Muscle layer of duodenum (tissue), 2 donors: ENCODE data around the gene ADD1.

Source experiments
- H3K27ac ChIP-seq: one replicate; pipeline ENCODE4 v1.7.0; 2013; ENCODE audit warnings: mild to moderate bottlenecking, low read length
- H3K27me3 ChIP-seq: one replicate; pipeline ENCODE4 v1.7.0; 2013; ENCODE audit warnings: low read depth, mild to moderate bottlenecking, control low read depth, low read length
- H3K36me3 ChIP-seq, 2 donors: one replicate each; pipeline ENCODE4 v1.7.0; 2013; ENCODE audit warnings: low read length in 2 of 2, control low read depth in 1 of 2, mild to moderate bottlenecking in 1 of 2; ENCODE audit not compliant: insufficient read depth in 2 of 2, control insufficient read depth in 1 of 2
- H3K4me1 ChIP-seq, 2 donors: one replicate each; pipeline ENCODE4 v1.7.0; 2013; ENCODE audit warnings: low read length in 2 of 2, mild to moderate bottlenecking in 2 of 2, control low read depth in 1 of 2, moderate library complexity in 1 of 2; ENCODE audit not compliant: insufficient read depth in 2 of 2, control insufficient read depth in 1 of 2
- H3K4me3 ChIP-seq, 2 donors: one replicate each; pipeline ENCODE4 v1.7.0; 2013; ENCODE audit warnings: low read length in 2 of 2, low read depth in 1 of 2, mild to moderate bottlenecking in 1 of 2
- H3K9me3 ChIP-seq, 2 donors: one replicate each; pipeline ENCODE4 v1.7.0; 2013; ENCODE audit warnings: low read length in 2 of 2, control low read depth in 1 of 2, mild to moderate bottlenecking in 1 of 2; ENCODE audit not compliant: control insufficient read depth in 1 of 2
- donor health status: healthy.

ADD1 gene

GRCh38 chr4:2847302-2847871 is 3.7 kb downstream of the ADD1 start:
- no peak overlapping the region for H3K4me3 ChIP-seq
- H3K9me3 ChIP-seq = no peaks in the 10 kb centered on the region
- H3K36me3 ChIP-seq = no peaks in the 10 kb centered on the region
- peaks cover 10 to 57% of the 10 kb centered on the region in 2 donors for H3K4me1 ChIP-seq
- no peaks in the 10 kb centered on the region for H3K27me3 ChIP-seq
- H3K27ac ChIP-seq = no peak overlapping the region

DNA sequence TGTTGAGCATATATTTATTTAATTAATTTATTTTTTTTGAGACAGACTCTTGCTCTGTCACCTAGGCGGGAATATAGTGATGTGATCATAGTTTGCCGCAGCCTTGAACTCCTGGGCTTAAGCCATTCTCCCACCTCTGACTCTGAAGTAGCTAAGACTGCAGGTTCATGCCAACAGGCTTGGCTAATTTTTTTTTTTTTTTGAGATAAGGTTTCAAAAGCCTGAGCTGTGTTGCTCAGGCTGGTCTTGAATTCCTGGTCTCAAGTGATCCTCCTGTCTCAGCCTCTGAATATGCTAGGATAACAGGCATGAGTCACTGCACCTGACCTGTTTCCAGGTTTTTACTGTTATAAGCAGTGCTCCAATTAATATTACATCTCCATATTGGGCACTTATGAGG is 4.8 kb downstream of the ADD1 start:
- Histone ChIP-seq H3K27me3 (no peaks in the 10 kb centered on the region), H3K27ac (no peak overlapping the region), H3K4me3 (no peak overlapping the region), H3K4me1 (peaks cover 9 to 59% of the 10 kb centered on the region in 2 donors), H3K9me3 (no peaks in the 10 kb centered on the region), H3K36me3 (peaks cover 0 to under 1% of the 10 kb centered on the region in 2 donors)

- Histone ChIP-seq H3K27me3 (no peaks in the 10 kb centered on the region), H3K4me1 (peaks cover 9 to 59% of the 10 kb centered on the region in 2 donors), H3K36me3 (peaks cover 0 to 10% of the 10 kb centered on the region in 2 donors), H3K27ac (peak overlapping the region; percentile 71), H3K4me3 (no peak overlapping the region), H3K9me3 (no peaks in the 10 kb centered on the region)
Observed at GRCh38 chr4:2849267-2850152, 5.9 kb downstream of the ADD1 start.

DNA sequence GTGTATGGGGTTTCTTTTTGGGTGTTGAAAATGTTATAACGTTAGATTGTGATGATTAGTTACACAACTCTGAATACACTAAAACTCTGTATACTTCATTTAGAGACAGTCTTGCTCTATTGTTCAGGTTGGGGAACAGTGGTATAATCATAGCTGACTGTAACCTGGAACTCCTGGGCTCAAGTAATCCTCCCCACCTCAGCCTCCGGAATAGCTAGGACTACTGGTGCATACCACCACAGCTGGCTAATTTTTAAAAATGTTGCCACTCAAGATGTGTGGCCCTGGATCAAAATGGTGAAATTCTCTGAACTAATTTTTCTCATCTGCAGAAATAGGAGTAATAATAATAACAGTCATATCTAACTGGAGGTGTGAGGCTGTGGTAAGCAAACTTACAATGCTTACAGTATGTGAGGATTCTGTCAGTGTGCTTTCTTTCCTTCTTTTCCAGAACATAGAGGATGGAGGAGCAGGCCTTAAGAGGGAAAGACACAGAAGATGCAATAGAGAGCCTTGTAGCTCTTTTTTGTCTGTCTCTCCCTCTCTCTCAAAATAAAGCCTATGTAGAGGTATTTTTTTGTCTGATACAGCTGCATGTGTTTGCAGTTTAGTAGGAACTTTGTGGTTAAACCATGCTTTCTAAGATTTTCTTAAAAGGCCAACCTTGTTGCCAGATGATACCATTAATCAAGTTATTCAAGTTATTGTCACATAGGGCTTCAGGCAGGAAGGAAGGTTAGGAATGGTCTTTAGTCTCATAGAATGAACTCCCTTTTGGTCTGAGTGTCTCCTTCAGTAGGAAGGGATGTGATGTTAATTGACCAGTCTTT is 7.5 kb downstream of the ADD1 start:
- H3K27ac ChIP-seq = no peak overlapping the region

DNA sequence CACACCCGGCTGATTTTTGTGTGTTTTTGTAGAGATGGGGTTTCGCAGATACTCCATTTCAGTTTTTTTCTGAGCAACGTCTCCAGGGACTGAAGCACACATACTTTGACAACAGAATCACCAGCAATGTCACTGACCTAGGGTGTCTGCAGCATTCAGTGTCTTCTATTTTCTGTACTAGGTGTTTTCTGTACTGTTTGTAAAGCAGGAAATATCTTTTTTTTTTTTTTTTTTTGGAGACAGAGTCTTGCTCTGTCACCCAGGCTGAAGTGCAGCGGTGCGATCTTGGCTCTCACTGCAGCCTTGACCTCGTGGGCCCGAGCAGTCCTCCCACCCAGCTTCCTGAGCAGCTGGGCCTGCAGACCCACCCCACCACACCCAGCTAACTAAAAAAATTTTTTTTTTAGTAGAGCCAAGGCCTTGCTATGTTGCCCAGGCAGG is 8.9 kb downstream of the ADD1 start:
- no peak overlapping the region for H3K27ac ChIP-seq
- no peaks in the 10 kb centered on the region for H3K27me3 ChIP-seq
- no peak overlapping the region for H3K4me3 ChIP-seq
- H3K9me3 ChIP-seq = no peaks in the 10 kb centered on the region
- H3K4me1 ChIP-seq = peaks cover 3 to 51% of the 10 kb centered on the region in 2 donors
- peaks cover 0 to 10% of the 10 kb centered on the region in 2 donors for H3K36me3 ChIP-seq

More for the DNA sequence above, 7.5 kb downstream of the ADD1 start:
- H3K9me3 ChIP-seq = no peaks in the 10 kb centered on the region
- peaks cover 0 to 10% of the 10 kb centered on the region in 2 donors for H3K36me3 ChIP-seq
- H3K4me3 ChIP-seq = no peak overlapping the region
- no peaks in the 10 kb centered on the region for H3K27me3 ChIP-seq
- peaks cover 3 to 56% of the 10 kb centered on the region in 2 donors for H3K4me1 ChIP-seq

- Histone ChIP-seq H3K27ac (no peak overlapping the region), H3K4me3 (no peak overlapping the region), H3K27me3 (no peaks in the 10 kb centered on the region), H3K9me3 (no peaks in the 10 kb centered on the region), H3K4me1 (peaks cover 20 to 57% of the 10 kb centered on the region in 2 donors), H3K36me3 (peaks cover 0 to 10% of the 10 kb centered on the region in 2 donors)
Observed at GRCh38 chr4:2855584-2855983, 11.9 kb downstream of the ADD1 start.

DNA sequence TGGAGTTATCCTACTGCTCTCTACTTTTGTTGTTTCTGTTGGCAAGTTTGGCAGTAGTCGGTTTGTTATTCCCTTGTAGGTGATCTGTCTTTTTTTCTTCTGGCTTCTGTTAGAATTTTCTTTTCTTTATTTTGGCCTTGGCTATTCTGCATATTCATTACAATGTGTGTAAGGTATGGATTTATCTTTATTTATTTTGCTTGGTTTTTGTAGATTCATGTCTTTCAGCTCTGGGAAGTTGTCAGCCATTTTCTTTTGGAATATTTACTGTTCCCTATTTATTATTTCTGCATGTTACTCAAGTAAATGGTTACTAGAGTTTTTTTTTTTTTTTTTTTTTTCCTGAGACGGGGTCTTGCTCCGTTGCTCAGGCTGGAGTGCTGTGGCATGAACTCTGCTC is 12.6 kb downstream of the ADD1 start:
- Histone ChIP-seq H3K9me3 (no peaks in the 10 kb centered on the region), H3K4me3 (no peak overlapping the region), H3K27ac (no peak overlapping the region), H3K4me1 (peaks cover 26 to 60% of the 10 kb centered on the region in 2 donors), H3K27me3 (no peaks in the 10 kb centered on the region), H3K36me3 (peaks cover 0 to 10% of the 10 kb centered on the region in 2 donors)

GRCh38 chr4:2857349-2857927 is 13.8 kb downstream of the ADD1 start:
- peaks cover 31 to 65% of the 10 kb centered on the region in 2 donors for H3K4me1 ChIP-seq
- H3K27me3 ChIP-seq = no peaks in the 10 kb centered on the region
- H3K36me3 ChIP-seq = peaks cover 0 to 10% of the 10 kb centered on the region in 2 donors
- no peaks in the 10 kb centered on the region for H3K9me3 ChIP-seq
- no peak overlapping the region for H3K4me3 ChIP-seq
- no peak overlapping the region for H3K27ac ChIP-seq

GRCh38 chr4:2858451-2859217 is 15.0 kb downstream of the ADD1 start:
- no peaks in the 10 kb centered on the region for H3K9me3 ChIP-seq
- H3K27me3 ChIP-seq = no peaks in the 10 kb centered on the region
- peak overlapping the region; percentile 39 for H3K27ac ChIP-seq
- peaks cover 33 to 62% of the 10 kb centered on the region in 2 donors for H3K4me1 ChIP-seq
- H3K36me3 ChIP-seq = peaks cover 0 to 7% of the 10 kb centered on the region in 2 donors
- no peak overlapping the region for H3K4me3 ChIP-seq

DNA sequence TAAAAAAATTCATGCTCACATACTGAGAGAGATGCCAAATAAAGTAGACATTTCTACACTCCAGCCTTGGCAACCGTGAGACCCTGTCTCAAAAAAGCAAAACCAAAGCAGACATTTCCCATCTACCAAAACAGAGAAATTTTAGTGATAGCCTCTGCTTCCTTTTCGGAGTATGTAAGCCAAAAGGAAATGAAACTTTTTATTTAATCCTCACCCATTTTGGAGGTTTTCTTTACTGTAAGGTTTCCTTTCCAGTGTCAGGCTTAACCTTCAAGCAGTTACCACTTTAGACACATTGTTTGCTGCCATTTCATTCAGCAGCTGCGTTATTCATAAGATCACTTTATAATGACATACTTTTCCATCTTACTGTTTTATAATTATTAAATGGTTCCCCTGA is 15.9 kb downstream of the ADD1 start:
- no peaks in the 10 kb centered on the region for H3K9me3 ChIP-seq
- no peaks in the 10 kb centered on the region for H3K36me3 ChIP-seq
- peaks cover 33 to 70% of the 10 kb centered on the region in 2 donors for H3K4me1 ChIP-seq
- no peaks in the 10 kb centered on the region for H3K27me3 ChIP-seq
- no peak overlapping the region for H3K4me3 ChIP-seq
- peak overlapping the region; percentile 48 for H3K27ac ChIP-seq
